Stimulated activated naive CD8-positive, alpha-beta T cell treated with anti-CD3 and anti-CD28 coated beads, Interleukin-15, Interleukin-2, amounts not matched to agents 100 ng/mL and 50 ng/mL, for 24 hours (primary cell): ENCODE data around the gene FZD7.

Source experiments
- H3K27ac Mint-ChIP-seq: one replicate; pipeline ENCODE4 v1.8.0; 2021; ENCODE audit warnings: mild to moderate bottlenecking, mixed read lengths
- H3K27me3 Mint-ChIP-seq: one replicate; pipeline ENCODE4 v1.8.0; 2021; ENCODE audit warnings: mixed read lengths
- H3K36me3 Mint-ChIP-seq: one replicate; pipeline ENCODE4 v1.8.0; 2021; ENCODE audit warnings: low read depth, mixed read lengths
- H3K4me1 Mint-ChIP-seq: one replicate; pipeline ENCODE4 v1.8.0; 2021; ENCODE audit warnings: low read depth, mixed read lengths
- H3K4me3 Mint-ChIP-seq: one replicate; pipeline ENCODE4 v1.8.0; 2021; ENCODE audit warnings: mild to moderate bottlenecking, mixed read lengths
- H3K9me3 Mint-ChIP-seq: one replicate; pipeline ENCODE4 v1.8.0; 2021; ENCODE audit warnings: mixed read lengths

Gene FZD7

GRCh38 chr2:202033317-202034248, at the start of gene FZD7:
FZD7 (plus strand) TSS chr2:202033855; CDS start chr2:202034648, 793 bp downstream.
- H3K27ac Mint-ChIP-seq, result no peak within 1 kb of the TSS
- no peaks in the 10 kb centered on the region for H3K36me3 Mint-ChIP-seq
- H3K27me3 Mint-ChIP-seq, result peaks cover 23% of the 10 kb centered on the region
- H3K4me1 Mint-ChIP-seq, result peaks cover 14% of the 10 kb centered on the region
- no peaks in the 10 kb centered on the region for H3K9me3 Mint-ChIP-seq
- H3K4me3 Mint-ChIP-seq, result peak within 1 kb of the TSS; percentile 84

GRCh38 chr2:201984333-201984732, 49.3 kb upstream of the FZD7 start:
- H3K27ac Mint-ChIP-seq, result no peak overlapping the region
- H3K9me3 Mint-ChIP-seq, result no peaks in the 10 kb centered on the region
- no peaks in the 10 kb centered on the region for H3K4me1 Mint-ChIP-seq
- no peaks in the 10 kb centered on the region for H3K36me3 Mint-ChIP-seq
- H3K27me3 Mint-ChIP-seq, result no peaks in the 10 kb centered on the region
- no peak overlapping the region for H3K4me3 Mint-ChIP-seq

- Mint-ChIP-seq H3K4me3 (no peak overlapping the region), H3K4me1 (no peaks in the 10 kb centered on the region), H3K9me3 (no peaks in the 10 kb centered on the region), H3K36me3 (no peaks in the 10 kb centered on the region), H3K27me3 (no peaks in the 10 kb centered on the region), H3K27ac (no peak overlapping the region)
Measured at GRCh38 chr2:201984800-201985525, 48.7 kb upstream of the FZD7 start.

GRCh38 chr2:201985728-201986462, 47.8 kb upstream of the FZD7 start:
- H3K9me3 Mint-ChIP-seq, result no peaks in the 10 kb centered on the region
- no peaks in the 10 kb centered on the region for H3K27me3 Mint-ChIP-seq
- no peak overlapping the region for H3K27ac Mint-ChIP-seq
- no peaks in the 10 kb centered on the region for H3K36me3 Mint-ChIP-seq
- no peaks in the 10 kb centered on the region for H3K4me1 Mint-ChIP-seq
- no peak overlapping the region for H3K4me3 Mint-ChIP-seq

GRCh38 chr2:201986463-201986735, 47.3 kb upstream of the FZD7 start:
- Mint-ChIP-seq H3K9me3 (no peaks in the 10 kb centered on the region), H3K36me3 (no peaks in the 10 kb centered on the region)

GRCh38 chr2:201987426-201987825, 46.2 kb upstream of the FZD7 start:
- Mint-ChIP-seq H3K4me3 (no peak overlapping the region), H3K9me3 (no peaks in the 10 kb centered on the region), H3K4me1 (no peaks in the 10 kb centered on the region), H3K27me3 (no peaks in the 10 kb centered on the region), H3K27ac (no peak overlapping the region), H3K36me3 (no peaks in the 10 kb centered on the region)

More at GRCh38 chr2:201986463-201986735, 47.3 kb upstream of the FZD7 start:
- Mint-ChIP-seq H3K4me1 (no peaks in the 10 kb centered on the region), H3K27ac (no peak overlapping the region), H3K27me3 (no peaks in the 10 kb centered on the region), H3K4me3 (no peak overlapping the region)

- Mint-ChIP-seq H3K4me3 (no peak overlapping the region), H3K9me3 (no peaks in the 10 kb centered on the region), H3K27me3 (no peaks in the 10 kb centered on the region), H3K27ac (no peak overlapping the region), H3K36me3 (no peaks in the 10 kb centered on the region), H3K4me1 (no peaks in the 10 kb centered on the region)
Measured at GRCh38 chr2:201990069-201990468, 43.6 kb upstream of the FZD7 start.

GRCh38 chr2:201992960-201993359, 40.7 kb upstream of the FZD7 start:
- Mint-ChIP-seq H3K4me3 (no peak overlapping the region), H3K27ac (no peak overlapping the region), H3K4me1 (no peaks in the 10 kb centered on the region), H3K36me3 (no peaks in the 10 kb centered on the region), H3K27me3 (no peaks in the 10 kb centered on the region), H3K9me3 (no peaks in the 10 kb centered on the region)

GRCh38 chr2:201994973-201995638, 38.5 kb upstream of the FZD7 start:
- no peak overlapping the region for H3K4me3 Mint-ChIP-seq
- no peaks in the 10 kb centered on the region for H3K27me3 Mint-ChIP-seq
- H3K36me3 Mint-ChIP-seq, result no peaks in the 10 kb centered on the region
- no peak overlapping the region for H3K27ac Mint-ChIP-seq
- no peaks in the 10 kb centered on the region for H3K9me3 Mint-ChIP-seq
- no peaks in the 10 kb centered on the region for H3K4me1 Mint-ChIP-seq

GRCh38 chr2:201996006-201996405, 37.6 kb upstream of the FZD7 start:
- Mint-ChIP-seq H3K9me3 (no peaks in the 10 kb centered on the region), H3K27ac (no peak overlapping the region), H3K4me1 (no peaks in the 10 kb centered on the region), H3K36me3 (no peaks in the 10 kb centered on the region), H3K4me3 (no peak overlapping the region), H3K27me3 (no peaks in the 10 kb centered on the region)

- no peaks in the 10 kb centered on the region for H3K9me3 Mint-ChIP-seq
- H3K4me1 Mint-ChIP-seq, result no peaks in the 10 kb centered on the region
- no peaks in the 10 kb centered on the region for H3K36me3 Mint-ChIP-seq
- no peak overlapping the region for H3K4me3 Mint-ChIP-seq
- no peaks in the 10 kb centered on the region for H3K27me3 Mint-ChIP-seq
- no peak overlapping the region for H3K27ac Mint-ChIP-seq
Measured at GRCh38 chr2:201996679-201997314, 36.9 kb upstream of the FZD7 start.

GRCh38 chr2:201999279-201999678, 34.4 kb upstream of the FZD7 start:
- H3K9me3 Mint-ChIP-seq, result no peaks in the 10 kb centered on the region
- no peaks in the 10 kb centered on the region for H3K36me3 Mint-ChIP-seq
- H3K27me3 Mint-ChIP-seq, result no peaks in the 10 kb centered on the region
- peaks cover 7% of the 10 kb centered on the region for H3K4me1 Mint-ChIP-seq
- no peak overlapping the region for H3K4me3 Mint-ChIP-seq
- no peak overlapping the region for H3K27ac Mint-ChIP-seq

- H3K36me3 Mint-ChIP-seq, result no peaks in the 10 kb centered on the region
- no peak overlapping the region for H3K4me3 Mint-ChIP-seq
- H3K4me1 Mint-ChIP-seq, result peaks cover 20% of the 10 kb centered on the region
- no peaks in the 10 kb centered on the region for H3K27me3 Mint-ChIP-seq
- H3K9me3 Mint-ChIP-seq, result no peaks in the 10 kb centered on the region
- H3K27ac Mint-ChIP-seq, result no peak overlapping the region
Measured at GRCh38 chr2:202001826-202002225, 31.8 kb upstream of the FZD7 start.

GRCh38 chr2:202002381-202002780, 31.3 kb upstream of the FZD7 start:
- H3K27ac Mint-ChIP-seq, result no peak overlapping the region

More at GRCh38 chr2:202002381-202002780, 31.3 kb upstream of the FZD7 start:
- no peak overlapping the region for H3K4me3 Mint-ChIP-seq
- no peaks in the 10 kb centered on the region for H3K27me3 Mint-ChIP-seq
- no peaks in the 10 kb centered on the region for H3K36me3 Mint-ChIP-seq
- peaks cover 20% of the 10 kb centered on the region for H3K4me1 Mint-ChIP-seq
- H3K9me3 Mint-ChIP-seq, result no peaks in the 10 kb centered on the region
